OCI-LY7 (cell line): ENCODE results near the gene AMOTL1. TPM values are rescaled to one million over a fixed set of nuclear protein-coding genes. Genes with fewer than 3 reads are reported as not detected.
"Not testable (repeated sequence)": the region's sequence is repeated elsewhere in the genome, so short reads cannot be mapped to it uniquely, and the experiment has no call there.

Experiments
- BruUV-seq: library from RNA; stranded (reverse); fragments of 400-500 nt; replicated peaks from 2 replicates; lab custom pipeline; 2021; lab: Mats Ljungman, UMichigan
- CTCF ChIA-PET: fragments of 300-600 bp; sonication (Branson Sonifier 250); formaldehyde crosslinking; loops from one replicate; lab custom pipeline; 2022; ENCODE audit warnings: antibody characterized with exemption; ENCODE audit not compliant: unreplicated experiment; lab: Charles Lee
- POLR2A ChIA-PET: fragments of 300-600 bp; sonication (Branson Sonifier 250); formaldehyde crosslinking; loops from one replicate; lab custom pipeline; 2022; ENCODE audit warnings: antibody characterized with exemption; lab: Charles Lee
- DNase-seq: peaks from one replicate; pipeline ENCODE4 v3.0.0-alpha.2; 2015; ENCODE audit warnings: low spot score
- H2AFZ ChIP-seq: fragments of 200-600 bp; sonication (generic), shearing (Covaris generic); 2 replicates; pipeline ENCODE4 v1.6.1; 2014; ENCODE audit warnings: mild to moderate bottlenecking, antibody characterized with exemption, low read length, moderate library complexity
- H3K27ac ChIP-seq: fragments of 200-600 bp; sonication (generic); 2 replicates; pipeline ENCODE4 v1.5.1; 2014; ENCODE audit warnings: mixed run types, low read depth, mild to moderate bottlenecking, moderate library complexity, low read length, inconsistent platforms; ENCODE audit not compliant: poor library complexity, severe bottlenecking
- H3K36me3 ChIP-seq: fragments of 200-600 bp; sonication (generic); 2 replicates; pipeline ENCODE4 v1.6.1; 2014; ENCODE audit warnings: mild to moderate bottlenecking, antibody characterized with exemption, low read length, moderate library complexity, mixed read lengths; ENCODE audit not compliant: insufficient read depth
- H3K4me1 ChIP-seq: fragments of 200-600 bp; sonication (generic); 2 replicates; pipeline ENCODE4 v1.5.1; 2014; ENCODE audit warnings: mild to moderate bottlenecking, low read length; ENCODE audit not compliant: insufficient read depth, poor library complexity, severe bottlenecking
- H3K4me2 ChIP-seq: fragments of 200-600 bp; sonication (generic); 2 replicates; pipeline ENCODE4 v1.6.1; 2014; ENCODE audit warnings: mild to moderate bottlenecking, low read length
- H3K4me3 ChIP-seq: fragments of 200-600 bp; sonication (generic); 2 replicates; pipeline ENCODE4 v1.5.1; 2014; ENCODE audit warnings: mild to moderate bottlenecking, low read depth, low read length; ENCODE audit not compliant: poor library complexity, severe bottlenecking
- H3K79me2 ChIP-seq: fragments of 200-600 bp; sonication (generic); 2 replicates; pipeline ENCODE4 v1.6.1; 2016; ENCODE audit warnings: low read depth, mild to moderate bottlenecking, low read length, moderate library complexity, mixed read lengths; ENCODE audit not compliant: insufficient read depth
- H3K9me2 ChIP-seq: fragments of 200-600 bp; sonication (generic); 2 replicates; pipeline ENCODE4 v1.6.1; 2016; ENCODE audit warnings: mild to moderate bottlenecking, low read length, mixed read lengths; ENCODE audit not compliant: insufficient read depth
- H3K9me3 ChIP-seq: fragments of 200-600 bp; sonication (generic); 2 replicates; pipeline ENCODE4 v1.6.1; 2014; ENCODE audit warnings: mild to moderate bottlenecking, mixed run types, low read length, mixed read lengths
- H4K20me1 ChIP-seq: fragments of 200-600 bp; sonication (generic); 2 replicates; pipeline ENCODE4 v1.6.1; 2014; ENCODE audit warnings: mild to moderate bottlenecking, antibody characterized with exemption, low read length, moderate library complexity, mixed read lengths; ENCODE audit not compliant: insufficient read depth
- EZH2phosphoT487 ChIP-seq: fragments of 200-600 bp; sonication (generic); IDR thresholded peaks from 2 replicates; pipeline ENCODE4 v1.6.1; 2018; ENCODE audit warnings: low read depth, borderline replicate concordance, mild to moderate bottlenecking, mixed run types, antibody characterized with exemption, low read length, moderate library complexity, mixed read lengths
- intact Hi-C: fragments of 100-400 bp; cut with micrococcal nuclease; formaldehyde crosslinking; loops from one replicate; pipeline ENCODE4 v1.10.0; 2022; ENCODE audit not compliant: unreplicated experiment
- total RNA-seq, 2 experiments: library from RNA; depleted of rRNA in 1 of 2; stranded (reverse); fragments of >200 nt in 1 of 2; shearing (Covaris generic) in 1 of 2; gene quantifications; 2 replicates each; pipeline ENCODE4 v1.2.3, GENCODE V29; 2014 to 2022
- TF ChIP-seq, protein P1 (sequence below): fragments of 200-600 bp; sonication (generic); conservative IDR thresholded peaks from 2 replicates; pipeline ENCODE4 v1.5.1; 2014; ENCODE audit warnings: mild to moderate bottlenecking, antibody characterized with exemption, low read length, moderate library complexity, mixed read lengths

The AMOTL1 gene
- total RNA-seq, 2 experiments from 2014 or later = not detected

DNA sequence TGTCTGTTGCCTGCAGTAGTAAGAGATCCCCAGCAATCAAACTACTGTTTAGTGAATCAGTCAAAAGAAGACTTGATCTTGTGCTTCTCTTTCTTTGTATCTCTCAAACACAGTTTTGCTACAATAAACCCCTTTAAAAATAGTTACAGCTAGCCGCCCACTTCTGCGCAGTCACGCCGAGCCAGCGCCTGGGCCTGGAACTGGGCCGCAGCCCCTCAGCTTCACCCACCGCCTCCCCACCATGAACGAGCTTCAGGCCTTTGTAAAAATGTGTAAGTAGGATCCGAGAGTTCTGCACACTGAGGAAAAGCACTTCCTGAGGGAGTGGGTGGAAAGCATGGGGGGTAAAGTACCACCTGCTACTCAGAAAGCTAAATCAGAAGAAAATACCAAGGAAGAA lies 144.7 kb downstream of the AMOTL1 start:
- Histone ChIP-seq H3K36me3 (no peaks in the 10 kb centered on the region), H3K9me3 (no peaks in the 10 kb centered on the region), H3K27ac (no peak overlapping the region), H3K4me2 (no peak overlapping the region), H4K20me1 (no peaks in the 10 kb centered on the region), H3K9me2 (no peaks in the 10 kb centered on the region), H3K4me3 (no peak overlapping the region), H2AFZ (no peak overlapping the region), H3K79me2 (no peaks in the 10 kb centered on the region), H3K4me1 (no peaks in the 10 kb centered on the region)
- intact Hi-C loops = no loop called here
- ChIA-PET POLR2A (no interaction called here), CTCF (no interaction called here)
- DNase-seq = no peak
- TF ChIP-seq, protein P1, sequence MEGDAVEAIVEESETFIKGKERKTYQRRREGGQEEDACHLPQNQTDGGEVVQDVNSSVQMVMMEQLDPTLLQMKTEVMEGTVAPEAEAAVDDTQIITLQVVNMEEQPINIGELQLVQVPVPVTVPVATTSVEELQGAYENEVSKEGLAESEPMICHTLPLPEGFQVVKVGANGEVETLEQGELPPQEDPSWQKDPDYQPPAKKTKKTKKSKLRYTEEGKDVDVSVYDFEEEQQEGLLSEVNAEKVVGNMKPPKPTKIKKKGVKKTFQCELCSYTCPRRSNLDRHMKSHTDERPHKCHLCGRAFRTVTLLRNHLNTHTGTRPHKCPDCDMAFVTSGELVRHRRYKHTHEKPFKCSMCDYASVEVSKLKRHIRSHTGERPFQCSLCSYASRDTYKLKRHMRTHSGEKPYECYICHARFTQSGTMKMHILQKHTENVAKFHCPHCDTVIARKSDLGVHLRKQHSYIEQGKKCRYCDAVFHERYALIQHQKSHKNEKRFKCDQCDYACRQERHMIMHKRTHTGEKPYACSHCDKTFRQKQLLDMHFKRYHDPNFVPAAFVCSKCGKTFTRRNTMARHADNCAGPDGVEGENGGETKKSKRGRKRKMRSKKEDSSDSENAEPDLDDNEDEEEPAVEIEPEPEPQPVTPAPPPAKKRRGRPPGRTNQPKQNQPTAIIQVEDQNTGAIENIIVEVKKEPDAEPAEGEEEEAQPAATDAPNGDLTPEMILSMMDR = no peak
- no peak for TF ChIP-seq EZH2phosphoT487
- BruUV-seq = no TSS peak

DNA sequence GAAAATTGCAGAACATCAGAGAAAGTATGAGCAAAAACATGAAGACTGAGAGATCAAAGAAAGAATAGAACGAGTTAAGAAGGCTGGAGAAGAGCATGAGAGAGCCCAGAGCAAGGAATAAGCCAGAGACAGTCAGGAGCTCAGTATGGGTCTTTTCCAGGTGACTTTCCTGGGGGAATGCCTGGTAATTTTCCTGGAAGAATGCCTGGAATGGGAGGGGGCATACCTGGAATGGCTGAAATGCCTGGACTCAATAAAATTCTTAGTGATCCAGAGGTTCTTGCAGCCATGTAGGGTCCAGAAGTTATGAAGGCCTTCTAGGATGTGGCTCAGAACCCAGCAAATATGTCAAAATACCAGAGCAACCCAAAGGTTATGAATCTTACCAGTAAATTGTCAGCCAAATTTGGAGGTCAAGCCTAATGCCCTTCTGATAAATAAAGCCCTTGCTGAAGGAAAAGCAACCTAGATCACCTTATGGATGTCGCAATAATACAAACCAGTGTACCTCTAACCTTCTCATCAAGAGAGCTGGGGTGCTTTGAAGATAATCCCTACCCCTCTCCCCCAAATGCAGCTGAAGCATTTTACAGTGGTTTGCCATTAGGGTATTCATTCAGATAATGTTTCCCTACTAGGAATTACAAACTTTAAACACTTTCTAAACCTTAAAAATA lies 145.7 kb downstream of the AMOTL1 start:
- DNase-seq, H3K4me2 ChIP-seq, BruUV-seq, H3K4me3 ChIP-seq, H2AFZ ChIP-seq, intact Hi-C loops, H3K9me3 ChIP-seq, H4K20me1 ChIP-seq, H3K27ac ChIP-seq, CTCF ChIA-PET, H3K79me2 ChIP-seq, H3K4me1 ChIP-seq, H3K36me3 ChIP-seq, H3K9me2 ChIP-seq: not testable (repeated sequence)
- POLR2A ChIA-PET = interaction anchor here (1.5 kb wide), 1 partner anchor 11 kb away, joined by 3 read pairs; no protein-coding TSS in a partner anchor

GRCh38 chr11:94920311-94920710 lies 152.2 kb downstream of the AMOTL1 start:
- Histone ChIP-seq H3K4me1 (peaks cover 12% of the 10 kb centered on the region), H3K4me2 (no peak overlapping the region), H3K9me2 (no peaks in the 10 kb centered on the region), H3K36me3 (no peaks in the 10 kb centered on the region), H3K27ac (no peak overlapping the region), H3K4me3 (no peak overlapping the region), H2AFZ (no peak overlapping the region), H3K9me3 (no peaks in the 10 kb centered on the region), H4K20me1 (no peaks in the 10 kb centered on the region), H3K79me2 (no peaks in the 10 kb centered on the region)
- intact Hi-C loops = no loop called here
- ChIA-PET CTCF (no interaction called here), POLR2A (no interaction called here)
- no TSS peak for BruUV-seq
- no peak for DNase-seq
- TF ChIP-seq, protein P1 = no peak
- no peak for TF ChIP-seq EZH2phosphoT487
